ENCODE results near the gene DXO.
"Not testable (repeated sequence)": the region's sequence is repeated elsewhere in the genome, so short reads cannot be mapped to it uniquely, and the experiment has no call there.

DXO gene

DNA sequence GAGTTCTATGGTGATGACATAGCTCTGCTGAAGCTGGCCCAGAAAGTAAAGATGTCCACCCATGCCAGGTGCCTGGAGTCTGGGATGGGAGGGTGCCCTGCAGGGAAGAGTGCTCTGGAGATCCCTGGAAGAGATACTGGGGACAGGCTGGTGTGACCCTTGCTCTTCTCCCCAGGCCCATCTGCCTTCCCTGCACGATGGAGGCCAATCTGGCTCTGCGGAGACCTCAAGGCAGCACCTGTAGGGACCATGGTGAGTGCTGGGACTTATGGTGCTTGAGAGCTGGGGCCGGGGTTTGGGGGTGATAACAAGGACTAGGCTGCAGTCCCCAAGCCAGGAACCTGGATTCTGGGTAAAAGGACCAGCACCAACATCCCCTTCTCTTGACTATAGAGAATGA, 28.2 kb downstream of the DXO start:
- Histone ChIP-seq H3K27me3 (ENCODE audit: insufficient read depth, low read depth, severe bottlenecking) (no peaks in the 10 kb centered on the region), H3K9me3 (ENCODE audit: severe bottlenecking) (no peaks in the 10 kb centered on the region), H3K27ac (no peak overlapping the region), H3K4me3 (ENCODE audit: low read depth, low read length) (no peak overlapping the region), H3K36me3 (no peaks in the 10 kb centered on the region)
- DNase-seq = no peak
- TF ChIP-seq CTCF (IDR thresholded peaks at IDR 0.05; ENCODE audit: low read depth, low read length) = no peak

DNA sequence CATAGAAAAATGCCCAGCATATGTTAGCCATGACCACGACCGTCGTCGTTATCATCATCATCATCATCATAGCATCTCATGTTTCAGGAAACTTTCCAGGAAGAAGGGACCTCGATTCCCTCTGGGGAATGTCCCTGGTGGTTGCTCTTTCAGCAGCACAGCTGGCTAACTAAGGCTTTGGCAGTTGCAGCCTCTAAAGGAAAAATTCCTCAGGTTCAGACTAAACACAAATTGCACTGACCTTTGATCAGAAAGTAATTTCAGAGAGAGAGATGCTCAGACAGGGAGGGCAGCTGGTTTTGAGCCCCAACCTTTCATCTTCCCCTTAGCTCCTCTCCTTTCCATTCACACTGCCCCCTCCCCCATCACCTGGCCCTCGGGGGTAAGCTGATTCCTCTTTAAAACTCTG, 31.7 kb downstream of the DXO start:
- Histone ChIP-seq H3K36me3 (no peaks in the 10 kb centered on the region), H3K27ac (no peak overlapping the region), H3K4me3 (ENCODE audit: low read depth, low read length) (no peak overlapping the region), H3K9me3 (ENCODE audit: severe bottlenecking) (no peaks in the 10 kb centered on the region), H3K27me3 (ENCODE audit: insufficient read depth, low read depth, severe bottlenecking) (no peaks in the 10 kb centered on the region)
- no peak for TF ChIP-seq CTCF (IDR thresholded peaks at IDR 0.05; ENCODE audit: low read depth, low read length)
- no peak for DNase-seq

DNA sequence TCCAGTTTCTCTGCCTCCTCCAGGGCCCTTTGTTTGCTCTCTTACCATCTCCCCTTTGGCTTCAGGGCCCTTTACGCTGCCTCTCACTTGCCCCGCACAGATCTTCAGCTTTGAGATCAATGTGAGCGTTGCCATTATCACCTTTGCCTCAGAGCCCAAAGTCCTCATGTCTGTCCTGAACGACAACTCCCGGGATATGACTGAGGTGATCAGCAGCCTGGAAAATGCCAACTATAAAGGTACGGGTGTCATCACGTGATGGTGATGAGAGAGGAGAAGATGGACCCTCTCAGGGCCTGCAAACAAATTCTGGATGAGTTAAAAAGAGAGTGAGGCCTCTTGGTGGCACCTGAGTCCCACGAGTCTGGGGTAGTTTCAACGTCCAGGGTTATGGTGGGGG, 36.1 kb downstream of the DXO start:
- Histone ChIP-seq H3K36me3 (no peaks in the 10 kb centered on the region), H3K4me3 (ENCODE audit: low read depth, low read length) (no peak overlapping the region), H3K27me3 (ENCODE audit: insufficient read depth, low read depth, severe bottlenecking) (no peaks in the 10 kb centered on the region), H3K9me3 (ENCODE audit: severe bottlenecking) (peaks cover 3% of the 10 kb centered on the region), H3K27ac (no peak overlapping the region)
- no peak for TF ChIP-seq CTCF (IDR thresholded peaks at IDR 0.05; ENCODE audit: low read depth, low read length)
- no peak for DNase-seq

GRCh38 chr6:31935021-31935420, 36.9 kb downstream of the DXO start:
- H3K27ac ChIP-seq = no peak overlapping the region
- H3K36me3 ChIP-seq = no peaks in the 10 kb centered on the region
- no peaks in the 10 kb centered on the region for H3K27me3 ChIP-seq (ENCODE audit: insufficient read depth, low read depth, severe bottlenecking)
- no peak for TF ChIP-seq CTCF (IDR thresholded peaks at IDR 0.05; ENCODE audit: low read depth, low read length)
- H3K4me3 ChIP-seq (ENCODE audit: low read depth, low read length) = no peak overlapping the region
- DNase-seq = no peak
- peaks cover 3% of the 10 kb centered on the region for H3K9me3 ChIP-seq (ENCODE audit: severe bottlenecking)

DNA sequence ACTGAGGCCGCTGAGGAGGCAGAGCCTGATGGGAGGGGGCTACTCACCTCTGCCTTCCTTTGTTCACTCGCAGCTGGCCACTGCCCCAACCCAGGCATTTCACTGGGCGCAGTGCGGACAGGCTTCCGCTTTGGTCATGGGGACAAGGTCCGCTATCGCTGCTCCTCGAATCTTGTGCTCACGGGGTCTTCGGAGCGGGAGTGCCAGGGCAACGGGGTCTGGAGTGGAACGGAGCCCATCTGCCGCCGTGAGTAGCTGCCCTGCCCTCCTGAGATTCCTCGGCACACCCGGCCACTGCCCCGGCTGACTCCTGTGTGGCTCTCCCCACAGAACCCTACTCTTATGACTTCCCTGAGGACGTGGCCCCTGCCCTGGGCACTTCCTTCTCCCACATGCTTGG, 38.4 kb downstream of the DXO start:
- TF ChIP-seq CTCF (IDR thresholded peaks at IDR 0.05; ENCODE audit: low read depth, low read length) = no peak
- no peak for DNase-seq

DNA sequence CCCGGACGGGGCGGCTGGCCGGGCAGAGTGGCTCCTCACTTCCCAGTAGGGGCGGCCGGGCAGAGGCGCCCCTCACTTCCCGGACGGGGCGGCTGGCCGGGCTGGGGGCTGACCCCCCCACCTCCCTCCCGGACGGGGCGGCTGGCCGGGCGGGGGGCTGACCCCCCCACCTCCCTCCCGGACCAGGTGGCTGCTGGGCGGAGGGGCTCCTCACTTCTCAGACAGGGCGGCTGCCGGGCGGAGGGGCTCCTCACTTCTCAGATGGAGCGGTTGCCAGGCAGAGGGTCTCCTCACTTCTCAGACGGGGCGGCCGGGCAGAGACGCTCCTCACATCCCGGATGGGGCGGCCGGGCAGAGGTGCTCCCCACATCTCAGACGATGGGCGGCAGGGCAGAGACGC, 39.8 kb downstream of the DXO start:
- not testable (repeated sequence) for H3K36me3 ChIP-seq; DNase-seq; H3K27ac ChIP-seq; H3K4me3 ChIP-seq (ENCODE audit: low read depth, low read length); H3K9me3 ChIP-seq (ENCODE audit: severe bottlenecking); H3K27me3 ChIP-seq (ENCODE audit: insufficient read depth, low read depth, severe bottlenecking)

More for the DNA sequence above, 38.4 kb downstream of the DXO start:
- no peak overlapping the region for H3K4me3 ChIP-seq (ENCODE audit: low read depth, low read length)
- H3K27ac ChIP-seq = no peak overlapping the region
- H3K9me3 ChIP-seq (ENCODE audit: severe bottlenecking) = peaks cover 3% of the 10 kb centered on the region
- H3K36me3 ChIP-seq = no peaks in the 10 kb centered on the region
- no peaks in the 10 kb centered on the region for H3K27me3 ChIP-seq (ENCODE audit: insufficient read depth, low read depth, severe bottlenecking)
